Measurements from ENCODE around the gene CTF1. TPM values are rescaled to one million over a fixed set of nuclear protein-coding genes. Genes with fewer than 3 reads are reported as not detected.

The CTF1 gene
- total and polyA plus RNA-seq, 10 of the 15 experiments (the other 5 are each of a cell fraction or from before 2014, with no cell fraction given) = 0.04 to 0.46 (median 0.11) TPM; not detected in 3

- TF ChIP-seq CTCF (IDR thresholded peaks at IDR 0.05 in 2 of 3, conservative IDR thresholded peaks at IDR 0.05 in 1 of 3; ENCODE audit: control insufficient read depth in 2 of 3, extremely low read depth in 1 of 3, insufficient read depth in 1 of 3, low read depth in 3 of 3, low read length in 3 of 3) = no peak
- TF ChIP-seq NR2C1 (IDR thresholded peaks at IDR 0.05) = peak; percentile 89
- no peak for TF ChIP-seq POLR2AphosphoS5 (IDR thresholded peaks at IDR 0.05; ENCODE audit: low read length)
- no peak for TF ChIP-seq SUZ12 (IDR thresholded peaks at IDR 0.05; ENCODE audit: unreplicated experiment)
- no peak for TF ChIP-seq TCF3 (IDR thresholded peaks at IDR 0.05; ENCODE audit: borderline replicate concordance, insufficient read depth, low read depth, low read length)
- no peak; the same call in 1 of the 2 replicates for TF ChIP-seq MYB (IDR thresholded peaks at IDR 0.05; ENCODE audit: borderline replicate concordance, low read depth, low read length)
- TF ChIP-seq CREB1 (IDR thresholded peaks at IDR 0.05; ENCODE audit: low read depth) = no peak
- TF ChIP-seq PML (IDR thresholded peaks at IDR 0.05; ENCODE audit: low read length) = no peak
- TF ChIP-seq IKZF1 (conservative IDR thresholded peaks at IDR 0.05) = peak; percentile 98
- no peak for TF ChIP-seq PRDM15 (CRISPR knock-in tag; IDR thresholded peaks at IDR 0.05)
- peak in 1 of 2 experiments; percentile 72; a peak in 1 of 3 replicates for TF ChIP-seq EGR1 (IDR thresholded peaks at IDR 0.05; ENCODE audit: borderline replicate concordance in 1 of 2, low read depth in 2 of 2, low read length in 2 of 2)
- TF ChIP-seq MEF2B (IDR thresholded peaks at IDR 0.05; ENCODE audit: partially characterized antibody, poor library complexity, severe bottlenecking) = no peak
- TF ChIP-seq YBX1 (IDR thresholded peaks at IDR 0.05) = no peak
- TF ChIP-seq SPI1 (IDR thresholded peaks at IDR 0.05; ENCODE audit: borderline replicate concordance, insufficient read depth, low read depth, low read length) = no peak
- TF ChIP-seq HCFC1 (IDR thresholded peaks at IDR 0.05; ENCODE audit: low read length) = peak; percentile 93
- TF ChIP-seq ZNF384 (IDR thresholded peaks at IDR 0.05; ENCODE audit: borderline replicate concordance, low read depth, low read length) = no peak
- no peak for TF ChIP-seq NBN (IDR thresholded peaks at IDR 0.05)
- TF ChIP-seq CBX3 (IDR thresholded peaks at IDR 0.05; ENCODE audit: borderline replicate concordance, low read depth) = no peak
- no peak for TF ChIP-seq ZNF24 (IDR thresholded peaks at IDR 0.05)
- no peak for TF ChIP-seq EZH2 (IDR thresholded peaks at IDR 0.05; ENCODE audit: borderline replicate concordance, control insufficient read depth, low read depth, low read length)
- peak; percentile 95 for TF ChIP-seq SREBF1 (IDR thresholded peaks at IDR 0.05; ENCODE audit: low read length)
- TF ChIP-seq E2F4 (IDR thresholded peaks at IDR 0.05; ENCODE audit: low read depth, low read length) = 0 out of 2 replicates have a peak, but pooled peaks have one; percentile 10
- no peak for TF ChIP-seq ASH2L (IDR thresholded peaks at IDR 0.05; ENCODE audit: borderline replicate concordance, low read depth)
- no peak for TF ChIP-seq ZZZ3 (IDR thresholded peaks at IDR 0.05; ENCODE audit: control insufficient read depth, insufficient read length, low read depth)
- TF ChIP-seq RELA (IDR thresholded peaks at IDR 0.05; ENCODE audit: borderline replicate concordance, partially characterized antibody) = peak; percentile 92
- TF ChIP-seq ZNF207 (IDR thresholded peaks at IDR 0.05; ENCODE audit: borderline replicate concordance) = peak; percentile 70
These were observed 26.6 kb downstream of the CTF1 start (continued) for GRCh38 chr16:30922960-30923535.

Data from GM12878 (cell line).